Measurements from ENCODE around the gene GNAO1. TPM values are rescaled to one million over a fixed set of nuclear protein-coding genes. Genes with fewer than 3 reads are reported as not detected.

GNAO1 gene
- polyA plus RNA-seq, 1 experiment: 0.01 TPM

GRCh38 chr16:56192986-56193945 lies 2.0 kb downstream of the GNAO1 start:
- Histone ChIP-seq H3K4me3 (ENCODE audit: low read depth, low read length) (no peak overlapping the region), H3K27ac (ENCODE audit: low read depth, low read length) (no peak overlapping the region), H3K27me3 (ENCODE audit: control insufficient read depth, insufficient read depth, low read length) (peaks cover 61% of the 10 kb centered on the region), H3K9me3 (ENCODE audit: control insufficient read depth, insufficient read depth, low read length) (no peaks in the 10 kb centered on the region; the same call in 1 of the 2 replicates)
- ChIA-PET CTCF (interaction anchor here (1.0 kb wide), 1 partner anchor 163 kb away, joined by 3 read pairs; no protein-coding TSS in a partner anchor), POLR2A (no interaction called here)
- TF ChIP-seq CTCF (IDR thresholded peaks at IDR 0.05; ENCODE audit: low read depth, low read length): no peak
- DNase-seq (ENCODE audit: low read depth, low spot score): no peak

DNA sequence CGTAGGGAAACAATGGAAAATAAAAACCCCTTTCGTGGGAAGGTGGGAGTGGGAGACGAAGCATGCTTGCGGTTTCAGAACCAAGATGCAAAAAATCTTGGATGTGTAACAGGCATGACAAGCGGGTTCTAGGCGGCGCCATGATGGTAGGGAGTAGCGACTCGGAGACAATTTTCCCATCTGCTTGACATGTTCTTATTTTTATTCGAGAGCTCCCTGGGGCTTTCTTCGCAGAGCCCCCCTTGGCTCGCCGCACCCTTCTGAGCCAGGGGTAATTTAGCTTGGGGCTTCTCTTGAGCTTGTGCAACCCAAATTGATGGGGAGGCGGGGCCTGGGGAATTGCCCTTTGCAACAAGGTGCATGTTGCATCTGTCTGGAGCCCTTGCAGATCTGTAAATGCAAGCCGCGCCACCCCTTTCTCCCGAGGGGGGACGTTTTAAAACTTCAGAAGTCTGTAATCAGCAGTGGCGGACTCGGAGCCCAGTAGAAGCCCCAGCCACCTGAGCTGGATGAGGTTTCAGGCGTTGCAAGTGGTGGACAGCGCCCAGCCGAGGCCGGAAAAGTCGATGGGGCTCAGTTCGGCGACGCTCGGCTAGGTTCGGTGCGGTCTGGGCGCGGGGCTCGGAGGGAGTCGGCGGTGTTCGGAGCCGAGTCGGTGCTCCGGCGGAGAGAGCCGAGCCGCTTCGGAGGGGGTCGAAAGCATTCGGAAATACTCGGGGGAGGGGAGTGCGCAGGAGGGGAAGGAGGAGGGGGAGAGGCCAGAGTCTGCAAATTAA lies 2.9 kb downstream of the GNAO1 start:
- TF ChIP-seq CTCF (IDR thresholded peaks at IDR 0.05; ENCODE audit: low read depth, low read length): no peak
- H3K9me3 ChIP-seq (ENCODE audit: control insufficient read depth, insufficient read depth, low read length): no peaks in the 10 kb centered on the region; the same call in 1 of the 2 replicates
- H3K4me3 ChIP-seq (ENCODE audit: low read depth, low read length): no peak overlapping the region
- ChIA-PET CTCF (interaction anchor here (1.0 kb wide), 1 partner anchor 162 kb away, joined by 3 read pairs; no protein-coding TSS in a partner anchor), POLR2A (no interaction called here)
- H3K27ac ChIP-seq (ENCODE audit: low read depth, low read length): no peak overlapping the region
- DNase-seq (ENCODE audit: low read depth, low spot score): no peak
- peaks cover 56% of the 10 kb centered on the region for H3K27me3 ChIP-seq (ENCODE audit: control insufficient read depth, insufficient read depth, low read length)

- Histone ChIP-seq H3K4me3 (ENCODE audit: low read depth, low read length) (no peak overlapping the region), H3K27ac (ENCODE audit: low read depth, low read length) (no peak overlapping the region), H3K27me3 (ENCODE audit: control insufficient read depth, insufficient read depth, low read length) (peaks cover 46% of the 10 kb centered on the region), H3K9me3 (ENCODE audit: control insufficient read depth, insufficient read depth, low read length) (no peaks in the 10 kb centered on the region; the same call in 1 of the 2 replicates)
- TF ChIP-seq CTCF (IDR thresholded peaks at IDR 0.05; ENCODE audit: low read depth, low read length): no peak
- ChIA-PET POLR2A (no interaction called here), CTCF (no interaction called here)
- DNase-seq (ENCODE audit: low read depth, low spot score): no peak
Observed at GRCh38 chr16:56195151-56195550, 3.9 kb downstream of the GNAO1 start.

DNA sequence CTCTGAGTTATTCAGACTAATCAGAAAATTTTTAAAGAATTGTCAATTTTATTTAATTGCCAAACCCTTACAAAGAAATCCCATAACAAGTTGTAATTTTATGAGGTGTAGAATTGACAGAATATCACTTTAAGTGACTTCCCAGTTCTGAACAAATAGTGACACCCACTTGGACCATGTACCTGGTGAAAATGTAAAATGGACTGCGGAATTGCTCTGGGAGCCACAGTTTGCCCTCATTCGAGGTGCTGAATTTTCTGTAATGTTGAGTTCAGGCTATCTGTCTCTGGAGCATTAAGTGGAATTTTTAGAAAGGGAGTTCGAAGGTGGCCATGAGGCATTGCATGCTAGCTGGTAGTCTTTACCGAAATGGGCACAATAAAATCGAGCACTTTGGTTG lies 5.1 kb downstream of the GNAO1 start:
- CTCF ChIA-PET: no interaction called here
- Histone ChIP-seq H3K27me3 (ENCODE audit: control insufficient read depth, insufficient read depth, low read length) (peaks cover 40% of the 10 kb centered on the region), H3K9me3 (ENCODE audit: control insufficient read depth, insufficient read depth, low read length) (no peaks in the 10 kb centered on the region; the same call in 1 of the 2 replicates), H3K4me3 (ENCODE audit: low read depth, low read length) (no peak overlapping the region), H3K27ac (ENCODE audit: low read depth, low read length) (no peak overlapping the region)
- DNase-seq (ENCODE audit: low read depth, low spot score): no peak
- no peak for TF ChIP-seq CTCF (IDR thresholded peaks at IDR 0.05; ENCODE audit: low read depth, low read length)
- POLR2A ChIA-PET: no interaction called here

Data from AG04450 (cell line).